SK-N-SH (cell line): Measurements from ENCODE around the gene LPIN1. TPM values are rescaled to one million over a fixed set of nuclear protein-coding genes. Genes with fewer than 3 reads are reported as not detected.

Experiments used
- polyA plus RNA-seq, 3 experiments: library from polyadenylated mRNA; depleted of rRNA; stranded (reverse); fragments of >200 nt; gene quantifications; 2 replicates each; pipeline ENCODE4 v1.2.3, GENCODE V29; 2012
- small RNA-seq, 7 experiments: library from RNA; depleted of rRNA; stranded (forward); fragments of <200 nt; gene quantifications; one replicate each; pipeline ENCODE3, GENCODE V24; 2012

Gene LPIN1
- polyA plus RNA-seq, 1 of the 3 experiments (the other 2 are of a cell fraction) = 22.1 TPM

Small RNAs within 50 kb of the gene (small RNA-seq; reads per million reads assigned to genes)
- gene MIR4262 (0 reads per million in 7 experiments), gene MIR548S (0 to 1.2 (median 0) reads per million in 7 experiments)

Other genes starting within 250 kb of the LPIN1 start
- 2.7 and 2.9 TPM in 2 replicates for gene GREB1, start 212.6 kb upstream of the LPIN1 start, polyA plus RNA-seq (2012; rRNA removed)
- gene NTSR2, start 76.4 kb upstream of the LPIN1 start, polyA plus RNA-seq (2012; rRNA removed) = not detected in 2 replicates